Common myeloid progenitor, CD34-positive (primary cell): ENCODE measurements around the gene GNAO1.

Source experiments
- CTCF ChIA-PET: fragments of 350-600 bp; sonication (Branson Sonifier 250); formaldehyde crosslinking; loops from one replicate; lab custom pipeline; 2021; ENCODE audit warnings: antibody characterized with exemption; lab: Charles Lee
- POLR2A ChIA-PET: fragments of 350-600 bp; sonication (Branson Sonifier 250); formaldehyde crosslinking; loops from one replicate; lab custom pipeline; 2021; ENCODE audit warnings: antibody characterized with exemption; lab: Charles Lee
- DNase-seq, 3 donors: peaks; one replicate each; pipeline versions ENCODE4 v3.0.0 to v3.0.0-alpha.2; 2013
- H3K27ac ChIP-seq, 2 experiments: 1 replicate in 1 of 2; 2 replicates in 1 of 2; pipeline ENCODE4 v1.7.0; 2013; ENCODE audit warnings: inconsistent platforms in 2 of 2, low read length in 2 of 2, mild to moderate bottlenecking in 2 of 2, low read depth in 1 of 2, moderate library complexity in 1 of 2; ENCODE audit not compliant: severe bottlenecking in 2 of 2, insufficient read depth in 1 of 2, poor library complexity in 1 of 2
- H3K27me3 ChIP-seq, 5 experiments: replicated peaks in 2 of 5; 1 replicate in 3 of 5; 2 replicates in 2 of 5; pipeline versions ENCODE4 v1.6.1 to v1.7.0; 2013; ENCODE audit warnings: low read length in 4 of 5, mild to moderate bottlenecking in 2 of 5, moderate library complexity in 2 of 5, inconsistent platforms in 1 of 5; ENCODE audit not compliant: insufficient read depth in 5 of 5, control insufficient read depth in 4 of 5
- H3K36me3 ChIP-seq, 4 experiments: 1 replicate in 2 of 4; 2 replicates in 2 of 4; pipeline versions ENCODE4 v1.6.1 to v1.7.0; 2013; ENCODE audit warnings: low read length in 3 of 4, control low read depth in 1 of 4, mild to moderate bottlenecking in 1 of 4; ENCODE audit not compliant: control insufficient read depth in 4 of 4, insufficient read depth in 4 of 4
- H3K4me1 ChIP-seq, 4 experiments: 1 replicate in 3 of 4; 2 replicates in 1 of 4; pipeline versions ENCODE4 v1.6.1 to v1.7.1; 2013; ENCODE audit warnings: low read length in 3 of 4, mild to moderate bottlenecking in 3 of 4, control low read depth in 1 of 4, inconsistent platforms in 1 of 4, moderate library complexity in 1 of 4; ENCODE audit not compliant: control insufficient read depth in 4 of 4, insufficient read depth in 4 of 4; ENCODE audit errors: control extremely low read depth in 1 of 4
- H3K4me3 ChIP-seq, 7 experiments: 1 replicate in 4 of 7; 2 replicates in 3 of 7; pipeline versions ENCODE4 v1.5.1 to v1.7.0; 2013; ENCODE audit warnings: mild to moderate bottlenecking in 7 of 7, low read length in 6 of 7, moderate library complexity in 6 of 7, inconsistent platforms in 2 of 7, low read depth in 2 of 7, control low read depth in 1 of 7; ENCODE audit not compliant: insufficient read depth in 4 of 7, control insufficient read depth in 1 of 7; ENCODE audit errors: extremely low read depth in 1 of 7
- H3K9me3 ChIP-seq, 5 experiments: 1 replicate in 4 of 5; 2 replicates in 1 of 5; pipeline versions ENCODE4 v1.6.1 to v1.7.1; 2013; ENCODE audit warnings: low read length in 4 of 5, mild to moderate bottlenecking in 2 of 5, inconsistent platforms in 1 of 5, low read depth in 1 of 5, moderate library complexity in 1 of 5; ENCODE audit not compliant: control insufficient read depth in 4 of 5, insufficient read depth in 2 of 5; ENCODE audit errors: control extremely low read depth in 1 of 5
- WGBS: methylation state at CpG from one replicate; pipeline ENCODE4 v1.1.5; 2013; ENCODE audit not compliant: insufficient coverage; 5-methylcytosine and 5-hydroxymethylcytosine counted together

GNAO1 gene

GRCh38 chr16:56192635-56192945 is 1.3 kb downstream of the GNAO1 start:
- no peak overlapping the region for H3K27ac ChIP-seq
- peaks cover 3 to 35% (median 22%) of the 10 kb centered on the region in 4 experiments for H3K4me1 ChIP-seq
- ChIA-PET POLR2A (no interaction called here), CTCF (no interaction called here)
- H3K4me3 ChIP-seq: no peak overlapping the region
- peaks cover 13 to 58% (median 36%) of the 10 kb centered on the region in 5 experiments for H3K27me3 ChIP-seq
- 0% methylated on average over 1 of the region's 6 CpGs for WGBS
- DNase-seq: no peak
- no peaks in the 10 kb centered on the region for H3K36me3 ChIP-seq
- H3K9me3 ChIP-seq: no peaks in the 10 kb centered on the region

- Histone ChIP-seq H3K4me1 (peaks cover 3 to 35% (median 22%) of the 10 kb centered on the region in 4 experiments), H3K4me3 (peak overlapping the region in 5 of 7 experiments; percentile 44 to 64 (median 58)), H3K27ac (no peak overlapping the region), H3K36me3 (no peaks in the 10 kb centered on the region), H3K9me3 (no peaks in the 10 kb centered on the region), H3K27me3 (peaks cover 13 to 57% (median 37%) of the 10 kb centered on the region in 5 experiments)
- DNase-seq: peak in 2 of 3 donors; percentile 46 to 62
- ChIA-PET CTCF (interaction anchor here (0.9 to 1.1 kb wide), 2 partner anchors 11 to 124 kb away, joined by 4 read pairs; no protein-coding TSS in a partner anchor), POLR2A (no interaction called here)
- WGBS: 24% methylated on average over 9 of the region's 33 CpGs
Observed at GRCh38 chr16:56192986-56193945, 2.0 kb downstream of the GNAO1 start.

- peak overlapping the region in 5 of 7 experiments; percentile 44 to 64 (median 58) for H3K4me3 ChIP-seq
- POLR2A ChIA-PET: no interaction called here
Observed at GRCh38 chr16:56193951-56194726, 2.9 kb downstream of the GNAO1 start.

GRCh38 chr16:56195151-56195550 is 3.9 kb downstream of the GNAO1 start:
- POLR2A ChIA-PET: no interaction called here
- Histone ChIP-seq H3K27me3 (peaks cover 3 to 39% (median 30%) of the 10 kb centered on the region in 5 experiments), H3K4me1 (peaks cover 3 to 35% (median 22%) of the 10 kb centered on the region in 4 experiments), H3K27ac (no peak overlapping the region), H3K4me3 (no peak overlapping the region), H3K9me3 (no peaks in the 10 kb centered on the region), H3K36me3 (no peaks in the 10 kb centered on the region)
- 77% methylated on average over 1 of the region's 2 CpGs for WGBS
- no peak for DNase-seq
- CTCF ChIA-PET: interaction anchor here (0.8 kb wide), 1 partner anchor 8 kb away, joined by 3 read pairs; no protein-coding TSS in a partner anchor

More at GRCh38 chr16:56193951-56194726, 2.9 kb downstream of the GNAO1 start:
- Histone ChIP-seq H3K27me3 (peaks cover 6 to 49% (median 37%) of the 10 kb centered on the region in 5 experiments), H3K9me3 (no peaks in the 10 kb centered on the region), H3K36me3 (no peaks in the 10 kb centered on the region), H3K27ac (no peak overlapping the region), H3K4me1 (peaks cover 3 to 35% (median 22%) of the 10 kb centered on the region in 4 experiments)
- DNase-seq: peak; percentile 83 to 95 (median 92)
- CTCF ChIA-PET: interaction anchor here (0.9 to 1.1 kb wide), 2 partner anchors 10 to 124 kb away, joined by 4 read pairs; no protein-coding TSS in a partner anchor
- 4% methylated on average over 44 of the region's 48 CpGs for WGBS

GRCh38 chr16:56196381-56196780 is 5.1 kb downstream of the GNAO1 start:
- WGBS: 100% methylated on average over 5 of the region's 5 CpGs
- no peak overlapping the region for H3K27ac ChIP-seq
- H3K4me1 ChIP-seq: peaks cover 3 to 29% (median 17%) of the 10 kb centered on the region in 4 experiments
- no peaks in the 10 kb centered on the region for H3K9me3 ChIP-seq
- ChIA-PET CTCF (no interaction called here), POLR2A (no interaction called here)
- no peak overlapping the region for H3K4me3 ChIP-seq
- H3K27me3 ChIP-seq: peaks cover 3 to 29% (median 22%) of the 10 kb centered on the region in 5 experiments
- DNase-seq: no peak
- no peaks in the 10 kb centered on the region for H3K36me3 ChIP-seq

- no peak for DNase-seq
- ChIA-PET POLR2A (no interaction called here), CTCF (no interaction called here)
- no peak overlapping the region for H3K27ac ChIP-seq
- H3K9me3 ChIP-seq: no peaks in the 10 kb centered on the region
- WGBS: 95% methylated on average over 8 of the region's 11 CpGs
- no peaks in the 10 kb centered on the region for H3K36me3 ChIP-seq
- peaks cover 3 to 25% (median 13%) of the 10 kb centered on the region in 5 experiments for H3K27me3 ChIP-seq
- peaks cover 3 to 27% (median 12%) of the 10 kb centered on the region in 4 experiments for H3K4me1 ChIP-seq
- H3K4me3 ChIP-seq: no peak overlapping the region
Observed at GRCh38 chr16:56197192-56197992, 6.1 kb downstream of the GNAO1 start.
